NCI-H1694 (cell line): ENCODE data around the gene DCLK2.

Experiments used
- DNase-seq: peaks from one replicate; lab custom pipeline; 2025; lab: John Stamatoyannopoulos, UW

DCLK2 gene

GRCh38 chr4:150117629-150118028, 39.4 kb downstream of the DCLK2 start:
- DNase-seq, result no peak

GRCh38 chr4:150119492-150119891, 41.2 kb downstream of the DCLK2 start:
- DNase-seq, result no peak

DNA sequence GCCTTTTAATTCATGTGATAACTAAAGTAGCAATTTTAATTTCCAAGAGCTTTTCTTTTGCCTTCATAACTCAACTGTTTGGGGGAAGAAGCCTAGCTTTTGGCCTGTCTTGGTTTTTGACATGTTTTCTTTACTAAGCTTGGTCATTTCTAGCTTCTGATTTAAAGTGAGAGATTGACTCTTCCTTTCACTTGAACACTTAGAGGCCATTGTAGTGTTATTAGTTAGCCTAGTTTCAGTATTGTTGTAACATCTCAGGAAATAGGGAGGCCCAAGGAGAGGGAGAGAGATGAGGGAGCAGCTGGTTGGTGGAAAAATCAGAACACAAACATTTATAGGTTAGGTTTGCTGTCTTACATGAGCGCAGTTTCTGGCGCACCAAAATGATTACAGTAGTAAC, 44.8 kb downstream of the DCLK2 start:
- no peak for DNase-seq

DNA sequence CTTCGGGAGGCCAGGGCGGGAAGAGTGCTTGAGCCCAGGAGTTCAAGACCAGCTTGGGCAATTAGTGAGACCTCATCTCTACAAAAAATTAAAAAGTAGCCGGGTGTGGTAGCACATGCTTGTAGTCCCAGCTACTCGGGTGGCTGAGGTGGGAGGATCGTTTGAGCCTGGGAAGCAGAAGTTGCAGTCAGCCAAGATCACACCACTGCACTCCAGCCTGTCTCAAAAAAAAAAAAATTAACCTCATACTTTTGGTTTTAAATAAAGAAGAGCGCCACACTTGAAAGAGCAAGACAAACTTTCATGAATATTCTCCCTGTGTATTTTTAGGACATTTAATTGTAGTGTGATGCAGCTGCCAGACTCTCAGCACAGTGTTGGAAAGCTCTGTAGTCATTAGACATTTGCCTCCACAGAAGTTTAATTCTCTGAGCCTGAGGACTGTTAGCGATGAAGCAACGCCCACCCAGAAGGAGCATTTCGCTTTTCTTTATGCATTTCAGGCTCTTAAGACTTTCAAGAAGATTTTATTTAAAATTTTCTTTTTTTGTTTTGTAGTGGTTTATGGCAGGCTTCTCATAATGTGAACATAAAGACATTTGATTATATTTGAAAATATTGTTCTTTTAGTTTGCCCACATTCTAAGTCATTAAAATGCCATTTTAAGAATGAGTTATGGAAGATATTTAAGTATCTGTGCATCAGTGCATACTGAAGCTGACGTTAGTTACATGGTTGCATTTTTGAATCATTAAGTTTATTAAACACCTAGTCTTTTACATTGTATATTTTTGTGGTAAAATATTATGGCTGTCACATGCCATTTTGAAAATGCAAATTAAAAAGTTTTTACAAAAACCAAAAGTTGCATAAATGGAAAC, 45.8 kb downstream of the DCLK2 start:
- DNase-seq, result no peak

DNA sequence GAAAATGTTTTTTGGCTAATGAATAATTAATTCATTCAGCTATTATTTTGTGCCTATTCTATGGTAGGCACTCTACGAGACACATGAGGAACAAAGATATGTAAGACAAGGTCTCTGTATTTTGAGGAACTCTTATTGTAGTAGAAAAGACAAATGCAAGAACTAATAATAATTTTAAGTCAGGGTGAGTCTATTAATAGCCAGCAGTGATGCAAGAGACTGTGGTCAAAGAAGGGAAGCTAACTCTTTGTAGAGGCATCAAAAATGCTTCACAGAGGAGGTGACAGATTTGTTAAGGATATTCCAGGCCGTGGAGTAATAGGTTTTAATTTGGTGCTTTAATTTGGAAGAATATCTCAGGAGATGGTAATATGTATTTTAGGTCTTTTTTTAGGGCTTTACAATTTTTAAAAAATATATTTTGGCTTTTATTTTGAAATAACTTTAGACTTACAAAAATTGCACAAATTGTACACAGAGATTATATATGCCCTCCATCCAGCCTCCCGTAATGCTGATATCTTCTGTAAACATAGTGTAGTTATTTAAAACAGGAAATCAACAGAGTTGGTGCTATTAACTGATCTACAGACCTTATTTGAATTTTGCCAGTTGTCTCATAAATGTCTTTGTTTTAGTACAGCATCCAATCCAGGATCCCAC, 48.1 kb downstream of the DCLK2 start:
- no peak for DNase-seq

GRCh38 chr4:150126864-150127203, 48.6 kb downstream of the DCLK2 start:
- no peak for DNase-seq

DNA sequence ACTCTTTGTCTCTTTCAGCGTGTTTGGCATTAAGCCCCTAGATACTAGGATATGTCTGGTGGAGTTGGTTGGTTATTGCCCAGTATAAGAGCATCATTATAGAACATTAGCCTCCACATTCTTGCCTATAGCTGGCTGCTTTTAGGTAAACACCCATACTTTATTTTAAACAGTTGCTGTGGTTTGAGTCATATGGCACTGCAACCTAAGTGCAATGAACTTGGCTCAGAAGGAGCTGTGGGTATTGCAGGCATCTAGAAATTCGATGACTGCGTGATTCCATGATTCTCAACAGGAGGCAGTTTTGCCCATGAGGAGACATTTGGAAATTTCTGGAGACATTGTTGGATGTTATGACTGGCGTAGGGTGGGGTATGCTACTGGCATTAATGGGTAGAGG, 49.5 kb downstream of the DCLK2 start:
- no peak for DNase-seq

DNA sequence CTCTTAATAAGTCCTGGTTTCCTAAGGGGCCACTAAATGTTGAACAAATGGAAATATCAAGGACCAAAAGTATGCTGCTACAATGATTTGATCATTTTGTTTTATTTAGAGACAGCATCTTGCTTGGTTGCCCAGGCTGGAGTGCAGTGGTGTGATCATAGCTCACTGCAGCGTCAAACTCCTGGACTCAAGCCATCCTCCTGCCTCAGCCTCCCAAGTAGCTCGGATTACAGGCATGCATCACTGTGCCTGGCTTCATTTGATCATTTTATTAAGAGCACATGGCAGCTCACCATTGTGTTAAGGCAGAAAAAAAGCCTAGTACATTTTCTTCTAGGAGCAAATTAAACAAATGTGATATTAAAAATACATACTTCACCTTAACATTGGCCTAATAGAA, 52.7 kb downstream of the DCLK2 start:
- DNase-seq, result no peak

DNA sequence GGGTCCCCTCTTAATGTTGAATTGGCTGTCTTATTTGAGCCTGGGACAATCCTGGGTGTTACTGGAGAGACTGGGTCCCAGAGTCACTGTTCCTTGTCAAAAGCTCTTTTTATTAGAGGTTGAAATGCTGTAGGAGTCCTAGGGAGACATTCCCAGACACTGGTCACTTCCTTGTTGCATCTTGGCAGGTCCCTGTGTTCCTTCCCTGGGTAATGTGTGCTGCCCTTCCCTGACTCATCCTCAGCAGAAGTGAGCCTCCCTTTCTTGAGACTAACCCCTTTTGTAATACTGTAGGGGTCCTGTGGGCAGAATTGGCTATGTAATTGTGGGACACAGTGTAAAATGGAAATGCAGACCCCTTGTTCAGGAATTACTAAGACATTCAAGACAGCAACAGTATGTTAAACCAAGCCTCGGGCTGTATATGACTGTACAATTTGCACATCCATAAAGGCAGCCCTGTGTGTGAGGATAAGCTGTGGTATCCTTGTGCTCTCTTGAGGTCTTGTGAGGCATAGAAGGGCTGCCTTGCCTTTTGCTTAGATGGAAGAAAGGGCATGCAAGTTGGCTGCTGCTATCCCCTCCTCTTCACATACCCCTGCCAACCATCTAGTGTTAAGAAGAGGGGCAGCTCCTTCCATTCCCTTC, 53.5 kb downstream of the DCLK2 start:
- no peak for DNase-seq

- no peak for DNase-seq
Measured at GRCh38 chr4:150133605-150134004, 55.4 kb downstream of the DCLK2 start.

DNA sequence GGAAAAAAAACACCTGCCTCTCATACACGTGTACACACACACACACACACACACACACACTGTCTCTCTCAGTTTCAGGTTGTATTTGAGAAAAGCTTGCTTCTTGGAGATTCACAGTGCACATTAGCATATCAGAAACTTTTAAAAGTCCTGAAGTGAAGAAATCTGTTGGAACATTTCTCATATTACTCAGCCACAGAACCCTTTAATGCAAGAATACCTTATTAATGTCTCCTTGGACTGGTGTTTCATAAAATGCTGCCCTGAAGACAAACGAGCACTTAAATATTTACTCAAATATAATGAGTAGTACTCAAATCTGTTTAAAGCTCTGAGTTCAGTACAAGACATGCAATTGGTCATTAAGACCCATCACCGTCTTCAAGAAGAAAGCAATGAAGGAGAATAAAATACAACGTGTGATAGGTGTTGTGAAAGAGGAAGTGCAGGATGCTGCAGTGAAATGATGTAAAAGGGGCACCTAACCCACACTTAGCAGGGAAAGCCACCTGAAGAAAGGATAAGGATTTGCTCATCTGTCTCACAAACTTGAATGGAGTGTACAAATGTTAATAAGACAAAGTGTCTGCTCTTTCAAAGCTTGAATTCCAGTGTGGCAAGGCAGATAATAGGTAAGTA, 57.0 kb downstream of the DCLK2 start:
- no peak for DNase-seq

DNA sequence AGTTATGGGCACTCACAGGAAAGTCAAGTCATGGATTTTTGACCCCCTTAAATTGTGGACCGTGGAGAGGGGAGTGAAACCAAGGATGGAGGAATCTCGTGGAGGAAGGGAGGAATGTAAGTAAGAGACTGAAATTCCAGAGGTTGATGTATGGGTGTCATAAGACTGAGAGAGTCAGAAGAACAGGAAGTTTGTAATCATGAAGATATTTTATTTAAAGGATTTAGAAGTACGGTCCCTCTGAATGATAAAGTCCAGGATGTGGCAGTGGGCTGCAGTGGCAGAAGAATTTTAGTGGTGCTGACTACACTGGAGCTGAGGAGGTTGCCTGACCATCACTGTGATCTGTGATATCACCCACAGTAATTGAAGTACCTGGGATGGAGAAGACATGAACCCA, 57.8 kb downstream of the DCLK2 start:
- no peak for DNase-seq

GRCh38 chr4:150136481-150136880, 58.2 kb downstream of the DCLK2 start:
- no peak for DNase-seq

DNA sequence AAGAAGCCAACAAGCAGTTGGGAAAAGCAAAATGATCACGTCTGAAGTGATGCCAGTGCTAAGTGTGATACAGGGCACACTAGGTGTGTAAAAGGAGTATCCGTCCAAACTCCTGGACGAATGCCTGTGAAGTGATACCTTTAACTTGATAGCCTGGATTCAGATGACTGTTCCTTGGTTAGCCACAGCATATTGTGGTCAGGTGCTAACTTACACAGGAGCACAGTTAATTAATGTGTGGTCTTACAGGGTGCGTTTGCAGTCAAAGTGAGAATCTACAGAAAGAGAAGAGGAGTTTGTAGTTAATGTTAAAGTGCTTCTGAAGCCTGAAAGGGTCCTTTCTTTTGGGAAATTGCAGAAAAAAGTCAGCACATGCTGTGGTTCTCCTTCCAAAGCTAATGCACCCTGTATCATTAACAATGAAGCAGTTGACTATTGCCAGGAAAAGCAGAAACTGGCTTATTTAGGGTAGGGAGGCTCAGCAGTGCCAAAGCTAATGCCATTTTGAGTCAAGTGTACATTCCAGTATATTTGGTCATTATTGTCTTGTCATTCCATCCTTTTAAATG, 61.1 kb downstream of the DCLK2 start:
- DNase-seq, result no peak

DNA sequence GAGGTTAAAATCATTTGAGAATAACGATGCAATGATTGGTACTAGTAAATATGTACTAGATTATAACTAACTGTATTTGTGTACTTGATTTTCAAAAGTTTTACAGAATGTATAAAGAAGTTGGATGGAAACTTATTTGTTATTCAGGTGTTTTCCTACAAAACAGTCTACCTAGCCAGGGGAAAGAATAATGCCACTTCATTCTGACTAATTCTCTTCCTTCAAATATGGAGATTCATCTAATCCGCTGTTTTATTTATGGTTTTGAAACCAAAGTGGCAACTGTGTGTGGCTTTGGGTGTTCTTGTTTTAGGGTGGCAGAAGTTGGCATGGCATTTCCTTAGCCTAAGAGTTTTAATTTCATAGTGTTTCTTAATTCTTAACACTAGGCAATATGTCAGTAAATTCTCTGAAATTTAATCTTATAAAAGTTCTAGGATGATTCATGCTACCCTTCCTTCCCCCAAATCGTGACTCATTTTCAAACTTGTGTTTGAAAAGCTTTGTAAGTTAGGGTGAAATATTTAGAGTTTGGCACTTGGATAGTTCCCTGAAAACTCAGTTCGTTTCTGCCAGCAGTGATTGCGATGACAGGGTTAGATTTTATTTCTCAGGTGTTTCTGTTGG, 62.6 kb downstream of the DCLK2 start:
- DNase-seq, result no peak

DNA sequence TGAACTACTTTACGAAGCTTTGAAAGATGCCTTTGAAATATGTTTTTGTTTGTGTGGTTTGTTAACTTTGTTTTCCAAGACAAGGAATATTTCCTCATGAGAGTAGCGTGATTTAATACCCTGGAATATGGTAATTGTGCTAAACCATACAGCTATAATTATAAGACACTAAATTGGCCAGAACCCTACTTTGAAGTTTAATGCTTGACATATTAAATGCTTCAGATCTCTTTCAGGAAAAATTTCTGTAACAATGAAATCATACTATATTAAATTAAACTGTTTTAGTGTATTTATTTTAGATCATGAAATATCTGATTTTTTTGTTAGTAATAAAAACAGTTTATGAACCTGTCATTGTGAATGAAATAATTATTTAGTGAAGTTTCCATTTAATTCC, 63.5 kb downstream of the DCLK2 start:
- DNase-seq, result no peak

DNA sequence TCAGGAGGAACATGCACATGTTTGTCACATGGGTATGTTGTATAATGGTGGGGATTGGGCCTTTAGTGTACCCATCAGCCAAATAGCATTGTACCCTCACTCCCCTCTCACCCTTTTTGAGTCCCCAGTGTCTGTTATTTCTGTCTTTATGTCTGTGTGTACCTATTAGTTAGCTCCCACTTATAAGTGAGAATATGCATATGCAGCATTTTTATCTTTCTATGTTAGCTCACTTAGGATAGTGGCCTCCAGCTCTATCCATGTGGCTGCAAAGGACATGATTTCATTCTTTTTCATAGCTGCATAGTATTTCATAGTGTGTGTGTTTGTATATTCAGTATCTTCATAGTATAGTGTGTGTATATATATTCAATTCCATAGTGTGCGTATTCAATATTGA, 64.6 kb downstream of the DCLK2 start:
- DNase-seq, result no peak

GRCh38 chr4:150145090-150145945, 67.1 kb downstream of the DCLK2 start:
- no peak for DNase-seq

DNA sequence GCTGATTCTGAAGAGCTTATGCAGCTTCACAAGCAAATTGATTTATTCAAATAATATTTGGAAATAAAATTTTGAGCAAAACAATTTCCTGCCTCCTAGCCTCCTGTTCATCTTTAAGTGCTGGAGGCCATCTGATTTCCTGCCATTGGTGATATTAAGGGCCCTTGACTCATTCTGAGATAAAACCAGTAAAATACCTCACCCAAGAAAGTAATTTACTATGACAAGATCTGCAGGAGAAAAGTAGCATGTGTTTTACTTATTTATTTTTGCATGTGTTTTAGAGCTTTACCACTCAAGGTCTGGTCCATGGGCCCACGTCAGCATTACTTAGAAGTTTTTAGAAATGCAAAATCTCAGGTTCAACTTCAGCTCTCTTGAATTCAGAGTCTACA, 67.7 kb downstream of the DCLK2 start:
- DNase-seq, result no peak

DNA sequence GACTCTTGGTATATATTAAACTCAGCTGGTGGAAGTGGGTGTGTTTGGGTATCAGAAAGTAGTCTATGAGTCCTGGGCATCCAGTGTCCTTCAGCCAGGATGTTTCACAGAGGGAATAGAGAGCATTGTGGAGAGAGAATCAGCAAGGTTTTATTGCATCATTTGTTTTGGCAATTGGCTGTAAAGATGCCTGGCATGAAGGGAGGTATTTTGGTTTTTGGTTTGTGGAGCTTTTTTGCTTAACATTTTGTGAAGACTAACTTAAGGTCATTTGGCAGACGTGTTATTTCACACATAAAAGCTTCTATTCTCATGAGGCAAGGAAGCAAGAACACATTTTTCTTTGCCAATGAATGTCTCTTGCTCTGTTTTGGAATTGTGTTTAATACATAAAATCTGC, 71.1 kb downstream of the DCLK2 start:
- DNase-seq, result no peak

DNA sequence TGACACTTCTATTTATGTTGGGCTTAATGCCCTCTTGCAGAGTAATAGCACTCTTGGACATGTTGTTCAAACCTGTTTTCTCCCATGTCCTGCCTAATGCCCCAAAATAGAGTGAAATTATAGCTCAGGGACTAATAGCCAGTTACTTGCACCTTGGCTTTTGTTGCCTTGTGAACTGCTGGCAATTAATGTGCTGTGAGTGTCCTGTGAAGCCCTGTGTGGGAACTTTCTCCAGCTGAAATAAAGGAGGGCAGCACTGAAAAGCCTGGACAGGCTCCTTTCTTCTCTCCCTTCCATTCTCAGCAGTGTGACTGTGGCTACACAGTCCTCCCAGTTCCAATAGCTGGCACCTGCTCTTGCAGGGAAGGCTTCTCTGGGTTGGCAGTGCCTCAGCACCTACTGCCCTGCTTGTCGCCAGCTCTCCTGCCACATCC, 72.4 kb downstream of the DCLK2 start:
- no peak for DNase-seq
